CD14-positive monocyte (primary cell): ENCODE data around the gene FAM174B. TPM values are rescaled to one million over a fixed set of nuclear protein-coding genes. Genes with fewer than 3 reads are reported as not detected.

Experiments
- DNase-seq, 3 donors: peaks; one replicate each; pipeline ENCODE4 v3.0.0-alpha.2; 2011 to 2022
- H2AFZ ChIP-seq: 2 replicates; pipeline ENCODE4 v1.6.0; 2012; ENCODE audit warnings: mild to moderate bottlenecking, low read depth, low read length, inconsistent platforms; ENCODE audit not compliant: insufficient read depth, poor library complexity, severe bottlenecking
- H3K27ac ChIP-seq, 2 donors: 1 replicate in 1 of 2; 2 replicates in 1 of 2; pipeline ENCODE4 v1.5.1; 2012 to 2013; ENCODE audit warnings: low read length in 2 of 2, control low read depth in 1 of 2, inconsistent platforms in 1 of 2, low read depth in 1 of 2, mild to moderate bottlenecking in 1 of 2
- H3K27me3 ChIP-seq, 2 donors: one replicate each; pipeline versions ENCODE4 v1.6.0 to v1.6.1; 2011 to 2013; ENCODE audit warnings: low read length in 2 of 2; ENCODE audit not compliant: control insufficient read depth in 2 of 2, insufficient read depth in 2 of 2
- H3K36me3 ChIP-seq, 2 donors: replicated peaks in 1 of 2; 1 replicate in 1 of 2; 2 replicates in 1 of 2; pipeline versions ENCODE4 v1.5.1 to v1.6.1; 2012 to 2013; ENCODE audit warnings: low read length in 2 of 2, control low read depth in 1 of 2, inconsistent platforms in 1 of 2, mild to moderate bottlenecking in 1 of 2; ENCODE audit not compliant: insufficient read depth in 2 of 2, control insufficient read depth in 1 of 2
- H3K4me1 ChIP-seq, 2 donors: 1 replicate in 1 of 2; 2 replicates in 1 of 2; pipeline versions ENCODE4 v1.5.1 to v1.6.1; 2012 to 2013; ENCODE audit warnings: low read length in 2 of 2, control low read depth in 1 of 2, inconsistent platforms in 1 of 2, mild to moderate bottlenecking in 1 of 2, moderate library complexity in 1 of 2; ENCODE audit not compliant: insufficient read depth in 2 of 2, control insufficient read depth in 1 of 2
- H3K4me2 ChIP-seq: replicated peaks from 2 replicates; pipeline ENCODE3; 2012; ENCODE audit warnings: low read length, moderate library complexity, mild to moderate bottlenecking; ENCODE audit not compliant: poor library complexity, severe bottlenecking; ENCODE audit errors: extremely low read depth
- H3K4me3 ChIP-seq, 3 experiments: fragments of 200-600 bp in 1 of 3; sonication (generic) in 1 of 3; replicated peaks in 1 of 3; 1 replicate in 2 of 3; 2 replicates in 1 of 3; pipeline ENCODE4 v1.5.1; 2011 to 2013; ENCODE audit warnings: low read length in 3 of 3, mild to moderate bottlenecking in 3 of 3, control low read depth in 2 of 3, low read depth in 2 of 3, inconsistent platforms in 1 of 3, moderate library complexity in 1 of 3
- H3K79me2 ChIP-seq: 2 replicates; pipeline ENCODE4 v1.6.0; 2012; ENCODE audit warnings: mild to moderate bottlenecking, control low read depth, inconsistent platforms, low read length, moderate library complexity; ENCODE audit not compliant: insufficient read depth
- H3K9ac ChIP-seq: 2 replicates; pipeline ENCODE4 v1.6.0; 2017; ENCODE audit warnings: low read length, mild to moderate bottlenecking; ENCODE audit not compliant: insufficient read depth, poor library complexity, severe bottlenecking
- H3K9me3 ChIP-seq, 2 donors: replicated peaks in 1 of 2; 1 replicate in 1 of 2; 2 replicates in 1 of 2; pipeline versions ENCODE4 v1.5.1 to v1.6.1; 2012 to 2013; ENCODE audit warnings: low read length in 2 of 2, control low read depth in 1 of 2; ENCODE audit not compliant: control insufficient read depth in 1 of 2, insufficient read depth in 1 of 2
- H4K20me1 ChIP-seq: 2 replicates; pipeline ENCODE4 v1.6.0; 2012; ENCODE audit warnings: mild to moderate bottlenecking, low read length, control low read depth, moderate library complexity; ENCODE audit not compliant: insufficient read depth
- H3K27ac Mint-ChIP-seq, 7 donors: one replicate each; pipeline ENCODE4 v1.8.0; 2020; ENCODE audit warnings: mild to moderate bottlenecking in 7 of 7, mixed read lengths in 7 of 7, moderate library complexity in 6 of 7, inconsistent platforms in 2 of 7
- H3K27me3 Mint-ChIP-seq, 3 donors: one replicate each; pipeline ENCODE4 v1.8.0; 2021 to 2022; ENCODE audit warnings: low read depth in 3 of 3, mild to moderate bottlenecking in 3 of 3, mixed read lengths in 3 of 3, moderate library complexity in 3 of 3, inconsistent platforms in 1 of 3
- H3K36me3 Mint-ChIP-seq, 2 donors: one replicate each; pipeline ENCODE4 v1.8.0; 2020; ENCODE audit warnings: mixed read lengths in 2 of 2, inconsistent platforms in 1 of 2, mild to moderate bottlenecking in 1 of 2
- H3K4me1 Mint-ChIP-seq: one replicate; pipeline ENCODE4 v1.8.0; 2020; ENCODE audit warnings: mild to moderate bottlenecking, mixed read lengths
- H3K4me3 Mint-ChIP-seq, 2 donors: one replicate each; pipeline ENCODE4 v1.8.0; 2020; ENCODE audit warnings: mild to moderate bottlenecking in 2 of 2, mixed read lengths in 2 of 2, moderate library complexity in 1 of 2
- H3K9me3 Mint-ChIP-seq, 7 donors: one replicate each; pipeline ENCODE4 v1.8.0; 2020 to 2022; ENCODE audit warnings: mixed read lengths in 7 of 7, mild to moderate bottlenecking in 6 of 7, moderate library complexity in 6 of 7, inconsistent platforms in 2 of 7
- WGBS: methylation state at CpG from one replicate; pipeline ENCODE4 v1.1.5; 2013; ENCODE audit warnings: missing lambda C conversion rate; ENCODE audit not compliant: insufficient coverage; 5-methylcytosine and 5-hydroxymethylcytosine counted together
- intact Hi-C, 2 donors: fragments of 100-400 bp; cut with micrococcal nuclease; formaldehyde crosslinking; loops; one replicate each; pipeline versions ENCODE4 v1.15.0 to v1.15.1; 2023
- polyA plus RNA-seq, 3 donors: library from polyadenylated mRNA; depleted of rRNA in 1 of 3; unstranded in 2 of 3; stranded (reverse) in 1 of 3; fragments of 300-500 nt in 2 of 3; fragments of >200 nt in 1 of 3; fragmentation: Illumina TruSeq in 2 of 3; gene quantifications; 1 replicate in 2 of 3; 2 replicates in 1 of 3; pipeline ENCODE4 v1.2.3, GENCODE V29; 2012 to 2021
- TF ChIP-seq, protein P1 (sequence below): fragments of 200-600 bp; IDR thresholded peaks from one replicate; pipeline ENCODE4 v1.8.0; 2022; ENCODE audit warnings: antibody characterized with exemption, mild to moderate bottlenecking

Gene FAM174B
- polyA plus RNA-seq, 3 donors, result 2.2 to 4.7 (median 3.2) TPM

DNA sequence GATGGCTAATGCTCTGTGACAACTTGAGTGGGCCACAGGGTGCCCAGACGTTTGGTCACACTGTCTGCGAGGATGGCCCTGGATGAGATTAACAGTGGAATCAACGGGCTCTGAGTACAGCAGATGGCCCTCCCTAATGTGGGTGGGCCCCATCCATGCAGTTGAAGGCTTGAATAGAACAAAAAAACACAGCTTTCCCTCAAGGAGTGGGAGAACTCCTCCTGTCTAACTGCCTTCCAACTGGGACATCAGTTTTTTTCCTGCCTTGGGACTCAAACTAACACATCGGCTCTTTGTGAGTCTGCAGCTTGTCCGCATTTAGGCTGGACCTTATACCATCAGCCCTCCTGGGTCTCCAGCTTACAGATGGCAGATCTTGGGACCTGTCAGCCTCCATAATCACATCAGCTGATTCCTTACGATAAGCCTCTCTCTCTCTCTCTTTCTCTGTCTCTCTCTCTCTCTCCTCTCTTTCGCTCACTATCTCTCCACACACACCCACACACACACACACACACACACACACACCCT is 20.8 kb downstream of the FAM174B start:
- Histone ChIP-seq H3K36me3 (no peaks in the 10 kb centered on the region), H3K9me3 (peaks cover 0 to 9% of the 10 kb centered on the region in 2 donors), H3K27me3 (no peaks in the 10 kb centered on the region), H2AFZ (no peak overlapping the region), H4K20me1 (no peaks in the 10 kb centered on the region), H3K4me3 (no peak overlapping the region), H3K4me2 (no peak overlapping the region), H3K79me2 (no peaks in the 10 kb centered on the region), H3K27ac (no peak overlapping the region), H3K9ac (no peak overlapping the region), H3K4me1 (no peaks in the 10 kb centered on the region)
- H3K9me3 Mint-ChIP-seq, result peaks cover 2 to 16% (median 8%) of the 10 kb centered on the region in 7 donors
- WGBS, result 93% methylated on average over 5 of the region's 7 CpGs
- peaks cover 2 to 4% (median 2%) of the 10 kb centered on the region in 3 donors for H3K27me3 Mint-ChIP-seq
- intact Hi-C loops, result no loop called here
- DNase-seq, result no peak
- no peak overlapping the region for H3K4me3 Mint-ChIP-seq
- peaks cover 7% of the 10 kb centered on the region for H3K4me1 Mint-ChIP-seq
- TF ChIP-seq, protein P1, sequence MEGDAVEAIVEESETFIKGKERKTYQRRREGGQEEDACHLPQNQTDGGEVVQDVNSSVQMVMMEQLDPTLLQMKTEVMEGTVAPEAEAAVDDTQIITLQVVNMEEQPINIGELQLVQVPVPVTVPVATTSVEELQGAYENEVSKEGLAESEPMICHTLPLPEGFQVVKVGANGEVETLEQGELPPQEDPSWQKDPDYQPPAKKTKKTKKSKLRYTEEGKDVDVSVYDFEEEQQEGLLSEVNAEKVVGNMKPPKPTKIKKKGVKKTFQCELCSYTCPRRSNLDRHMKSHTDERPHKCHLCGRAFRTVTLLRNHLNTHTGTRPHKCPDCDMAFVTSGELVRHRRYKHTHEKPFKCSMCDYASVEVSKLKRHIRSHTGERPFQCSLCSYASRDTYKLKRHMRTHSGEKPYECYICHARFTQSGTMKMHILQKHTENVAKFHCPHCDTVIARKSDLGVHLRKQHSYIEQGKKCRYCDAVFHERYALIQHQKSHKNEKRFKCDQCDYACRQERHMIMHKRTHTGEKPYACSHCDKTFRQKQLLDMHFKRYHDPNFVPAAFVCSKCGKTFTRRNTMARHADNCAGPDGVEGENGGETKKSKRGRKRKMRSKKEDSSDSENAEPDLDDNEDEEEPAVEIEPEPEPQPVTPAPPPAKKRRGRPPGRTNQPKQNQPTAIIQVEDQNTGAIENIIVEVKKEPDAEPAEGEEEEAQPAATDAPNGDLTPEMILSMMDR, result no peak
- H3K36me3 Mint-ChIP-seq, result peaks cover 0 to under 1% of the 10 kb centered on the region in 2 donors
- H3K27ac Mint-ChIP-seq, result no peak overlapping the region

DNA sequence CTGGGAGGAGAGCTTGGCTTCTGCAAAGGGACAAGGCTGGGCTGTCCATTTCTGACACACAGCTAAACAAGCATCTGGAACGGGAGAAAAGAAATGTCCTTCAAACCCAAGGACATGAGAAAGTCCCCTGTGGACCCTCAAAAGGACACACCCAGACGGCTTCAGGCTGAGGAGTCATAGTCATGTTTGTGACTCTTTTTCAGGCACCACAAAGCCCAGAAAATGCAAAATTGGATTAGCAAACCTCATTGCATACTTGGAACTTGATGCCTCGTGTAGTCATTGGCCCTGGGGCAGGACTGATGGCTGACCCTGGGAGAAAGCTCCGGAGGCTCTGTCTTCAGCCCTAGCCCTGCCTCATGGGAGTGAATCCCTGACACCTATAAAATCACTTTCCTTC is 21.5 kb downstream of the FAM174B start:
- Mint-ChIP-seq H3K4me3 (no peak overlapping the region), H3K27me3 (peaks cover 2 to 4% (median 2%) of the 10 kb centered on the region in 3 donors), H3K4me1 (peaks cover 7% of the 10 kb centered on the region), H3K36me3 (peaks cover 0 to 4% of the 10 kb centered on the region in 2 donors), H3K27ac (no peak overlapping the region), H3K9me3 (peaks cover 2 to 11% (median 3%) of the 10 kb centered on the region in 7 donors)
- TF ChIP-seq, protein P1, result no peak
- Histone ChIP-seq H3K9ac (no peak overlapping the region), H3K4me1 (no peaks in the 10 kb centered on the region), H3K4me2 (no peak overlapping the region), H3K36me3 (no peaks in the 10 kb centered on the region), H3K27ac (no peak overlapping the region), H3K9me3 (peaks cover 0 to 4% of the 10 kb centered on the region in 2 donors), H4K20me1 (no peaks in the 10 kb centered on the region), H2AFZ (no peak overlapping the region), H3K79me2 (no peaks in the 10 kb centered on the region), H3K4me3 (no peak overlapping the region), H3K27me3 (no peaks in the 10 kb centered on the region)
- WGBS, result 90% methylated on average over 3 of the region's 4 CpGs
- DNase-seq, result no peak
- intact Hi-C loops, result no loop called here
